Measurements from ENCODE around the gene DOCK10.

DNA sequence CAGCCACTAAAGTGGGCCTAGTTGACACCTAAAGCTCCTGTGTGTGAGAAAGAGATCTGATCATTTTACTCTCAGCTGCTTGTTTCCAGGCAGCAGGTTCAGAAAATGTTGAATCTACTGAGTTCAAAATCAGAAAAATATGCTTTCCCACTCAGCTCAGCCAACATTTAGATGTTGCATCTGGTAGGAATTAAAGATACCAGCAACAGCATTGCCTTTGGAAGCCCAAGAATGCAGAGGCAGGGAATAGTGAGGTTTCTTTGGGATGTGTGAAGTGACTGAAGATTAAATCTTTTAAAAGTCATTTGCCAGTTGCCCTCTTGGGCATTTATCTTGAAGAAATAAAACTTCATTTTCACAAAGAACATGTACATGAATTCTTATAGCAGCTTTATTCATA, 33.9 kb upstream of the DOCK10 start:
- TF ChIP-seq, protein P1, sequence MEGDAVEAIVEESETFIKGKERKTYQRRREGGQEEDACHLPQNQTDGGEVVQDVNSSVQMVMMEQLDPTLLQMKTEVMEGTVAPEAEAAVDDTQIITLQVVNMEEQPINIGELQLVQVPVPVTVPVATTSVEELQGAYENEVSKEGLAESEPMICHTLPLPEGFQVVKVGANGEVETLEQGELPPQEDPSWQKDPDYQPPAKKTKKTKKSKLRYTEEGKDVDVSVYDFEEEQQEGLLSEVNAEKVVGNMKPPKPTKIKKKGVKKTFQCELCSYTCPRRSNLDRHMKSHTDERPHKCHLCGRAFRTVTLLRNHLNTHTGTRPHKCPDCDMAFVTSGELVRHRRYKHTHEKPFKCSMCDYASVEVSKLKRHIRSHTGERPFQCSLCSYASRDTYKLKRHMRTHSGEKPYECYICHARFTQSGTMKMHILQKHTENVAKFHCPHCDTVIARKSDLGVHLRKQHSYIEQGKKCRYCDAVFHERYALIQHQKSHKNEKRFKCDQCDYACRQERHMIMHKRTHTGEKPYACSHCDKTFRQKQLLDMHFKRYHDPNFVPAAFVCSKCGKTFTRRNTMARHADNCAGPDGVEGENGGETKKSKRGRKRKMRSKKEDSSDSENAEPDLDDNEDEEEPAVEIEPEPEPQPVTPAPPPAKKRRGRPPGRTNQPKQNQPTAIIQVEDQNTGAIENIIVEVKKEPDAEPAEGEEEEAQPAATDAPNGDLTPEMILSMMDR (IDR thresholded peaks at IDR 0.05), result no peak
- TF ChIP-seq POLR2A (IDR thresholded peaks at IDR 0.05), result no peak

All from heart left ventricle (tissue), 13 donors.